ENCODE measurements around the gene SEZ6.
A peak's percentile ranks its signal among the peaks of the same experiment; 100 is the strongest.
"Not testable (repeated sequence)": the region's sequence is repeated elsewhere in the genome, so short reads cannot be mapped to it uniquely, and the experiment has no call there.

SEZ6 gene

DNA sequence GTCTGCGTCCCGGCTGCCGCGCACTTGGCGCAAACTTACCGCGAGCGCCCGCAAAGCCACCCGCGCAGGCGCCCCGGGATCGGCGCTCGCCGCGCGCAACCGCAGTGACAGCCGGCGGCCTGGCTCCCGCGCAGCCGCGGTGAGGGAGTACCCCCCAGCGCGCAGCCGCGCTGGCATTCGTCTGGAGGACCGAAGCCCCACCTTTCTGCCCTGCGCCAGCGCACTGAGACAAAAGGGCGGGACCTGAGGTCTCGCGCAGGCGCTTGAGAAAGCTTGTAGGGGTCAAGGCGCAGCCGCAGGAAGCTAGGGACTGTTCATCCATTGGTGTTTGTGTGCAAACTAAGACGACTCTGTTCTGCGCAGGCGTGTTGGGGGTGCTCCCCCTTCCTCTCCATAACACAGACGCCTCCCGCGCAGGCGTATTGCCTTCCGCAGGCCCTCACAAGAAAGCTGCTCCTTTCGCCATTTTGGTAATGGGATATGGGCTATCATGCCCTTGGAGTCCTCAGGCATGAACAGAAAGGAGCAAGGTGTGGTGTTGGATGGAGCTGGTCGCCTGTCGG lies 54.3 kb downstream of the SEZ6 start, which contains the start of gene PHF12:
PHF12 (minus strand) TSS at position 91 of the 563 bp plus-strand sequence. CDS start 558 bp downstream, outside the sequence.
- DNase-seq: peak; percentile 98

DNA sequence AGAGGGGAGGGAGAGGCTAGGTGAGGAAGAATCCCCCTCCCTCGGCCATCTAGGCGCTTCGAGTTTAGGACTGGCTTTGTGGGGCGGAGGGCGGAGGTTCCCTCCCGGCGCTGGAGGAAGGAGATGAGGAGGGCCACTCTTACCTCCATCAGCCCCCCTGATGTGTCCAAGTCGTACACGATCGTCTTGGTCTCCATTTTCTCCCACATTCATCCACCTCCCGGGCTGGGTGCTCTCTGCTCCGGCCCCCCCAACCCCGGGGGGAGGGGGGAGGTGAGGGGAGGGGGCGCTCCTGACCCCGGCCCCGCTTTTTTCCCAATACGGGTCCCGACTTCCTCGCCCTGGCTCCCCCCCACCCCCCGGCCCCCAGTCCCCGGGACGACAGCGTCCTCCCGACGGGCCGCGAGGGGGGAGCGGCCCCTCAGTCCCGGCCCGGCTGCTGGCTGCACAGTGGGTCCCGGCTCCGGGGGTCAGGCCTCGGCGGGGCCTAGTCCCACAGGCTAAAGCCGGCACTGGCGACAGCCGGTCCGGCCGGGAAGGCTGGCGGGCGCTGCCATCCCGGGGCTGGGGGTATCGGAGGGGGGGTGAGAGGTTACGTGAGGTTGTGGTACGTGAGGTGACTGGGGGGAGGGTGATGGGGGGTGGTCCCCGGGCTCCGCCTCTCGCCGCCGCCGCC lies 54.9 kb downstream of the SEZ6 start:
- no peak for DNase-seq

DNA sequence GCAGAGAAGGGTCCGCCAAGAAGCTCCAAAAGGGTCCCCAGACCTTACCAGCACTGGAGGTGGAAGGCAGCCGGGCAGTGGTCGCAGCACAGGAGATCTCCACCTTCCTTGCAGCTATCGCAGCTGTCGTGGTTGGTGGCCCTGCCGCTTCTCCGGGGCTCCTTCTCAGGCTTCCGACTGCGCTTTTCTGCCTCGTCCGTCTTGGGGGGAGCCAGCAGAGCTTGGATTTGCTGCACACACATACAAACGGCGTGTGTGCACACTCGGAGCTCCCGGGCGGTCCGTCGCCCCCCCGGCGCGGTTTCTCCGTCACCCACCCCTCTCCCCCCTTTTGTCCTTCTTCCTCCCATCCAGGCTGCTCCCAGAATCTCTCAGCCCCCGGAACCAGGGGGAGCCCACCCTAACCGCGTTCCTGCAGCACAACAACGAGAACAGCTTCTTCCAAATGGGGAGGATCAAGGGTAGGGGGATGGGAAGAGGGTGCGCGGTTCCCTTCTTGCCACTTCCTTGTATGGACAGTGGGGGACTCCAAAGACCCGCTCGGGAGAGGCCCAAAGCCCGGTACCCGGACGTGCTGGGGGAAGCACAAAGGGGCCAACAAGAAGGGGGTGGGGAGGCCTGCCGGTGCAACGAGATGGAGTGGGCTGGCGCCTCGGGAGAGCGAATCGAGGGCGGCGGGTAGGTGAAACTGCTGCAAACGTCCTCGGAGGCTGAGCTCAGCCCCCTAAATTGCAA lies 55.6 kb downstream of the SEZ6 start:
- DNase-seq: no peak

DNA sequence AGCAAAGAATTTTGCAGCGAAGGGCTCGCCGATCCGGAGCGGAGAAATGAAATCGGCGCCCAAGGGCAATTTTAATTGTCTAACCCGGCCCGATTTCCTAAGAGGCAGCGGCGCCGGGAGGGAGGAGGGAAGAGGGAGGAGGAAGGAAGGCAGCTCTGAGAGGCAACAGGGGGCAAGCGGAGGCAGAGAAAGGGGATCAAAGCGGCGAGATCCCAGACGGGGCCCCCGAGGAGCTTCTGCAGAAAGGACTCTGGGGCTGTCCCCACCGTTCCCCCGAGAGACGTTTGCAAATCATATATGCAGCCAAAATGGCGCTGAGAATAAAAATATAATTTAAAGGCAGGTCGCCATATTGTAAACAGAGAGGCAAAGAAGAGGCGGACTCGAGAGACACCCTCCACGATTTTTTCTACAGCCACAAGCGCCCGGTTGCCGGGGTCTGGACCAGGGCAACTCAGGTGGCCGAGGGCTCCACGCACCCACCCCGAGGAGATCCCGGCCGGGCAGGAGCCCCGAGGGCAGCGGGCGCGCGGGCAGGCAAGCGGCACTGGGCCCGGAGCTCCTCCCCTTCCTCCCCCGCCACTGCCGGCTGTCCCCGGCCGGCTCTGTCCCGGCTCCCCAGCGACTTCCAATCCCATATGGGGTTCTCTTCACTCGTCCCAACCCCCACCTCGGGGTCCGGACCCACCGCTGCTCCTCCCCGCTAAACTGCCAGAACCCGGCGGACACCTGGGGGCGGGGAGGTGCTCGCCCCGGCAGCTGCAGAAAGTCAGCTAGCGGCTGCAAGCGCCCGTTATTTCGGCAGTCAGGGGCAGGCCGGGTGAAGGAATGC lies 56.4 kb downstream of the SEZ6 start:
- no peak for DNase-seq

DNA sequence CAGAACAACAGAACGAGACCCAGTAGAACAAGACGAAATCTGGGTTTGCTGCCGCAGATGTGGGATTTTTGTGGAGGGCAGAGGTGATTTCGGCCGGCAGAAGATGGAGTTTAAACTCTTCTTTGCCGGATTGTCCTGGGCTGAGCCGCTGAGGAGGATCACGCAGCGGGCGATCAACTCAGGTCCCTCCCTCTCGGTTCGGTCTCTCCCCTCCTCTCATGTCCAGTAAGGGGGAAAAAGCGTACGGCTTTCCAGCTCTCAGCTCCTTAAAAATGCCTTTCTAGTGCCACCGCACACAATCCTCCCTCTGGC lies 57.0 kb downstream of the SEZ6 start:
- no peak for DNase-seq

DNA sequence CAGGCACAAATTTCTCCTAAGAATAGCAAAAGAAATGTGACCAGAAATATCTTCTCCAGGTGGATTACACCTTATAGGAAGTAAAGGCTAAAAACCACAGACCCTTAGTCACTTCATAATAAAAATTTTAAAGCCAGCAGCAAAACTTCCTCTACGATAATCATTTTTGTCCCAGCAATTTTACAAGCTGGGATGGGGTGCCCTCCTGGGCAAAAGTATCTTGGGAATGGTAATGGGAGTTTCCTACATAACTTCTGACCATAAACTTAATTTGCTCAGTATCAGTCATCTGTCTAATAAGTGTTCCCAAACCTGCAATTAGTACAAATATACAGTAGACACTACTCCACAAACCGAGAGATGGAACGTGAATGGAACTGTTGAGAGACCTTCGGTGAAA lies 57.5 kb downstream of the SEZ6 start:
- no peak for DNase-seq

DNA sequence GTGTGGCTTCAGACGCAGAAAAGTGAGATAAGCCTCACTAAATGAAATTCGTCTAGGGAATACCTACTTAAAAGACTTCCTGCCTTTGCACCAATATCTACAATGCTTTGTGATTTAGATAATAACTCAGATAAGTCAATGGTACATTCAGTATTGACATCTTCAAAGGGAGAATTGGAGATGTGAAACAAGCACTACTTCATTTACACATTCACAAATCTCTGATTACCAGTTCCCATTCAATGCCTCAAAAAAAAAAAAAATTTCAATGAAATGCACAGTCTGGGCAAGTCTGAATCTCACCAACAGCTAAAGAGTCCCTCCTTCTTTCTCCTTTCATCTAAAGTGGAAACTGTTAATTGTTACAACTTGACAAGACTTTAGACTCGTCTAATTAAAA lies 58.2 kb downstream of the SEZ6 start:
- no peak for DNase-seq

DNA sequence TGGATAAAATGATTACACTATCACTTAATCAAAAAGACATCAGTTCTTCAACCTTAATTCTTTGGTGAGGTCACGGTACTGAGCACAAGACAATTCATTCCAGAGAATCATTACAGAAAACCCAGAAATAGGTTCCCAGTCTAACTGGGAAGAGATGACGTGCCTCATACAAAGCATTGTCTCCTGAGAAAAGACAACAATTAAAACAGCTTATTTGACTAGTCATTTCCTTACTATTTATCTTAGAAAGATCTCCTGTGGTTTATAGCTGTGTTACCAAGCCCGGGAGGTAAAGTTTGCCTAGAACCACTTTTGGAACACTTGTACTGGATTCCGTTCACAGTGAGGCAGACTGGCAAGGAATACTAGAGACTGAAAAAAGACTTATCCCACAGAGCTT lies 59.6 kb downstream of the SEZ6 start:
- no peak for DNase-seq

DNA sequence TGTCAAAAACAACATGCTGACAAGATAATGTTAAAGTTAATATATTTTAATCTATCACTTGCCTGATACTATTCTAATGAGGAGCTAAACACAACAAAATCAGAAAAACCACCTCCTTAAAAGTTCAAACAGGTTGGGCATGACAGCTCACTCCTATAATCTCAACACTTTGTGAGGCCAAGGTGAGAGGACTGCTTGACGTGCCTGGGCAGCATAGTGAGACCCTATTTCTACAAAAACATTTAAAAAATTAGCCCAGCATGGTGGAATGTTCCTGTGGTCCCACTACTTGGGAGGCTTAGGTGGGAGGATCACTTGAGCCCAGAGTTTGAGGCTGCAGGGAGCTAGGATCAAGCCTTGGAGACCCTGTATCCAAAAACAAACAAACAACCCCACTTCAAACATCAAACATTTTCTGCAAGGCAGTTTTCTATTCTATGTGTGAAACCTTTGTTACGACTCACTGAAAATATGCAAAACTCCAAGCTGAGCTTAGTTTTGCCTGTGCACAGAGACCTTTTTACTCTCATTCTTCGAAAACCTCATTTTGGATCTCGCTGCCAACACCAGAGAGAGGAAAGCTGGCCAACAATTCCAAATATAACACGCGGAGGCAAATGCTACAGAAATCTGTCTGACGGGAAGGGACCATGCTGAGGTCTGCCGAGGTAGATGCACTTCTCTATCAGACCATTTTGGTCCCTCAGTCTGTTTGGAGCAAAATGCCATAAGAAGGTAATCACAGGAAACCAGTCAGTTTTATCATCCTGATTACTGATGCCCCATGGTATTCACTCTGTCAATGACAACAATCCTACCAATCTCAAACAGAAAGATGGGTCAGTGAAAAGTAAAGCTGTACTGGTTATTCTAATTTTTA lies 60.7 kb downstream of the SEZ6 start:
- no peak for DNase-seq

DNA sequence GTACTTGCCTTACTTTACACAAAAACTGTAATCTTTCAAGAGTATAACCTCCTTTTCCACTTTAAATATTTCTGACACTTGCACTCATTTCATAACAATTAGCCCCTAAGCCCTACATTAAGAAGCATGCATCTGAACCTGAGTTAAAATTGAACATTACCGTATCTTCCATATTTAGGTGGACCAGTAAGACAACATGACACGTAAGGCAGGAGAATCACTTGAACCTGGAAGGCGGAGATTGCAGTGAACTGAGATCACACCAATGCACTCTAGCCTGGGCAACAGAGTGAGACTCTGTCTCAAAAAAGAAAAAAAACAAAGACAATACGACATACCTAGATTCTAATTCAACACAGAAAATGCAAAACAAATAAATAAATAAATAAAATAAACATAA lies 61.5 kb downstream of the SEZ6 start:
- DNase-seq: no peak

DNA sequence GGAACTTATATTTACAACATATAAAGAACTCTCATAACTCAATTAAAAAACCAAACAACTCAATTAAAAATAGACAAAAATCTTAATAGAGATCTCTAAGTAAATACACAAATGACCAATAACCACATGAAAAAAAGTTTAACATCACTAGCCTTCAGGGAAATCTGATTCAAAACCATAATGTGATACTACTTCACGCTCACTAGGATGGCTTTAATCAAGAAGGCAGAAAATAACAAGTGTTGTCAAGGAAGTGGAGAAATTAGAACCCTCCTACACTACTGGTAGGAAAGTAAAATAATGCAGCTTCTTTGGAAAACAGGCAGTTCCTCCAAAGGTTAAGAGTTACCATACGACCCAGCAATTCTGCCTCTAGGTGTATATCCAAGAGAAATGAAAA lies 62.9 kb downstream of the SEZ6 start:
- DNase-seq: no peak

DNA sequence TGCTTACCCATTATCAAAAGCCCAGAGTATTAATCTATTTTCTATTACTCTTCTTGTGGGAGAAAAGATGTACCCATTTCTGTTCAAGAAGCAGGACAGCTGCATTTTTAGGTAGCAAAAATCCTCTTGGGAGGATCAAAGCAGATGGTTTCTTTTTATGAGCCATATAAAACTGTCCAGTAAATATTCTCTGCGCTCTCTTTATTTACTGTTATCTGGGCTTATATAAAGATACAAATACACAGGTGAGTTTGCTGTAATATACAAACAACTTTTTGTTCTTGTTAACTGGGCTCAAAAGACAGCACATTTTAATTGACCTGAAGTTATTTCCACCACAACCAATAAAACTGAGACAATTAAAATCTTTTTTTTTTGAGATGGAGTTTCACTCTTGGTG lies 64.6 kb downstream of the SEZ6 start:
- DNase-seq: no peak

DNA sequence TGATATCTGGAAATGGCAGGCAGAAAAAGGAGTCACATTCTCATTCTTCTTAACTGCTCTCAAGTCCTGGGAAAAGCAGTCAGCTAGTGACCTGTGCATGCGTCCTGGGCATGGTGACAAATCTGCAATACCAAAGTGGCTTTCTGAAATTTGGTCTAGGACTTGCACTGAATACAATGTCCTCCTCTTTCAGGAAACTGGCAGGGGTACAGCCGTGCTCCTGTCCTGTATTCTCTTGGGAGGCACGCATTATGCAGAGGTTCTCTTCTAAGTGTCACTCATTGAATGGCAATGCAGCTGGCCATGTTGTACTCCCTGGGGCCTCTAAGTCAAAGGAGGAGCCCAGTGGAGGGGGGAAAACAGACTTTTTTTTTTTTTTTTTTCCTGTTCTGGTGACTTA lies 65.2 kb downstream of the SEZ6 start:
- DNase-seq: no peak

DNA sequence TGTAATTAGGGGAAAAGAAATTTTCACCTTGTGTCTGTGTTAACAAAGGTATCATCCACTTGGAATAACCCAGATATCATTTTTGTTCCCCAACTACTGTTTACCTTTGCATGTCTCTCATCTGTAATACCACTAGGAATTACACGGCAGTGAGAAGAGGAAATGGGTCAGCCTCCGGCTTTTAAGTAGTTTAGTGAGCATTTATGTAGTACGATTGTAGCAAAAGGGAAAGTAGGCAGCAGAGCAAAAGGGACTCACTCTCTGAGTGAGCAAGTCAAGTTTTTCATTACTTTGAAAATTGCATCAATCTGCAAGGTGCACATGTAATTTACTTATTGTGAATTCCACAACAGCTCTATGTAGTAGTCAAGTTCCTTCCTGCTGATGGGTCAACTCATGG lies 65.7 kb downstream of the SEZ6 start:
- no peak for DNase-seq

DNA sequence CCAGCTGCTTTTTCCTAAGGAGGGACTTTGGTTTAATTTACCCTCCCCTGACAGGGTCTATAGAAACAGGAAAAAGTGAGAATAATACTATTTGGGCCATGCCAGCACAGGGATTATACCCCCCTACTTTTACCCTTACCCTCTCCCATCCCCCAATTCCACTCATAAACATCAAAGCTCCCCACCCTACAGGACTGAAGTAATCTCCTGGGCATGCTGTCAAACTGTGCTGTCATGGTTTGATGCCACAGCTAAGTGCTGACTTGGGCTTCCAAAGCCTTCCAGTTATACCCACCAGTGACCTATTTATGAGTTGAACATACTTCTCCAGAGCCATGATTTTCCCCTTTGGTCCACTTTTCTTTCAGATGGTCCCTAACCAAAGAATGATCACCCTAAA lies 67.3 kb downstream of the SEZ6 start:
- no peak for DNase-seq

DNA sequence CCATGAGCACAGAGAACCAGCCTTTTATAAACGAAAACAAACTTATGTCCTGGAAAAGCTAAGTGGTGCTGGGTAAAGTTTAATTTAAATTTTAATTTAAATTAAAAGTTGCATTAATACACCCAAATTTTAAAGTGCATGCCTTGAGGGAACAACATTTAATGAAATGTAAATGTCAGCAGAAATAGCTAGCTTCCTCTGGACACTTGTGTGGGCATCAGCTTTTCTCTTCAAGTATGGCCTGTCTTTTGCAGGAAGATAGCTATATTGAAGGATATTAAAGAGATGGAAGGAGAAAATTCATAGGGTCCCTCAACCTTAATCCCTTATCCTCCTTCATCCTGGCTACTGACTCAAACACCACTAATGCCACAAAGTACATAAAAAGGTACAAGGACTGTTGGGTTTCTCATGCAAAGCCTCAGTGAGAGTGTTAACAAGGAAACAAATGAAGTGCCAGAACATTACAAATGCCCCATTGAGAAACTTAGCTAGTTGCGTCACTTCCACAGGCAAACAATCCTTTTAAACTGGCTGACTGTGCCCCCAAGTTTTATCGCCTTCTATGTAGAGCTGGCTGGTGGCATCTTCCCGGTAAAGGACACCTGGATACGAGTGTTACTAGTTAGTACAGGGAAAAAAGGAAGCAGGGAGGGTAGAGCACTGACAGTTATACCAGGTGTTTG lies 68.6 kb downstream of the SEZ6 start:
- no peak for DNase-seq

DNA sequence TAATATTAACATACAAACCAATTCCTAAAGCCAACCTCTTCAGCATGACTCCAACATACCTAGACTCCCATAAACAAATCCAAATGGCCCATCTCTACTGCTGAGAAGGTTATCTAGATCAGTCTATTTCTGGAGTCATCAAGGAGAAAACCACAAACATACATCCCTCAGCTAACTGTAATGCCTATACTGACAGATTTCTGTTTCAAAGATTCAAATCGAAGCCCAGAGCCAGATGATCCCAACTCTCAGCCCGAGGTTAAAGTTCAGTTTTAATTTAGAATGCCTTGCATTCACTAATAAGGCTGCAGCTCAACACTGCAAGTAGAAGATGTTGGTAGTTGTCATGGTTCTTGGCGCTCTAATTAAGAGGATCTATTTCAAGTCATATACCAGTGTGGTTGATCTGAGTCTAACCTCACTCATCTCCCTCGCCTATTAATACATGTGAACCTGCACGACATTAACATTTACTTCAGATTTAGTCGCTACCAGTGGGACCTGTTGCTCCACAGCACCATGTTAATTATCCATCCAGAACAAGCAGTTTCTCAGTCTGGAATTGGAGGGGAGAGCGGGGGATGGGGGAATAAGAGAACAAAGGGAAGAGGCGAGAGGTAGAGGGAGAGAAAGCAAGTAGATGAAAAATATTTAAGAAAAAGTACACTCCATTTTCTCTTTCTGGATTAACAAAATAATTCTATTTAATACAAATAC lies 69.9 kb downstream of the SEZ6 start:
- no peak for DNase-seq

DNA sequence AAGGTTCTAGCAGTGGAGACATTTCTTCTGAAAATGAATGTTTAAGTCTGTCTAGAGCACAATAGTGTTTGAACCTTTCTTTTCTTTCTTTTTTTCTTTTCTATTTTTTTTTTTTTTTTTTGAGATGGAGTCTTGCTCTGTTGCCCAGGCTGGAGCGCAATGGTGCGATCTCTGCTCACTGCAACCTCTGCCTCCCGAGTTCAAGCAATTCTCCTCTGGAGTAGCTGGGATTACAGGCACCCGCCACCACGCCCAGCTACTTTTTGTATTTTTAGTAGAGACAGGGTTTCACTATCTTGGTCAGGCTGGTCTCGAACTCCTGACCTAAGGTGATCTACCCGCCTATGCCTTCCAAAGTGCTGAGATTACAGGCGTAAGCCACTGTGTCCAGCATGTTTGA lies 71.3 kb downstream of the SEZ6 start:
- not testable (repeated sequence) for DNase-seq

DNA sequence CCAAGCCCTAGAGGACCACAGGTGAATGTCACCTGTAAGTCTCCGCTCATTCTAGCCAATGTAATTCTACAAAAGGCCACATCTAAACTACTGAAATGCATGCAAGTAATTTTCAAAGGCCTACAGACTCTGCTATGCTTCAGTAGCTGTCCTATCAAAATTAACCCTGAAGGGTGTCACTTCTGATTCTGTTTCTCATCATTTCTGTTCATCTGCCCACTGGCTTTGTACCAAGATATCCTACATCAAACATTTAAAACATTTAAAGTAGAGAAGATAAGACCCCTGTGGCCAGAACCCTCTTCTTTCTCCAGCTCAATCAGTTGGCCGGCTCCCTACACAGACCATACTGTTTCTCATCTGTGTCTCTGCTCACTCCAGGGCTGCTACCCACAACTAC lies 76.0 kb downstream of the SEZ6 start:
- no peak for DNase-seq

DNA sequence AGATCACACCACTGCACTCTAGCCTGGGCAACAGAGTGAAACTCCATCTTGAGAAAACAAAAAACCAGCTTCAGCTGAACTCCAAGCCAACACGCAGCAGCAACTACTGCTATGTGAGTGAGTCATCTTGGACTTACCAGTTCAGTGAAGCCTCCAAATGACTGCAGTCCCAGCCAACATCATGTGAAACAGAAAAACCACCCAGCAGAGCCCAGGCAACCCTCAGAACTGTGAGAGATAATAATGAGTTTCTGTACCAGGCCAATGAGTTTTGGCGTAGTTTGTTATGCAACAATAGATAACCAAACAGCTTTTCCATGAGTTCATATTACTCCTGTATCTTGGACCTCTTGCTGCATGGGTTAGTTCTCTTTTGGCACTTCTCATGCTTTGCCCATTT lies 77.8 kb downstream of the SEZ6 start:
- no peak for DNase-seq

DNA sequence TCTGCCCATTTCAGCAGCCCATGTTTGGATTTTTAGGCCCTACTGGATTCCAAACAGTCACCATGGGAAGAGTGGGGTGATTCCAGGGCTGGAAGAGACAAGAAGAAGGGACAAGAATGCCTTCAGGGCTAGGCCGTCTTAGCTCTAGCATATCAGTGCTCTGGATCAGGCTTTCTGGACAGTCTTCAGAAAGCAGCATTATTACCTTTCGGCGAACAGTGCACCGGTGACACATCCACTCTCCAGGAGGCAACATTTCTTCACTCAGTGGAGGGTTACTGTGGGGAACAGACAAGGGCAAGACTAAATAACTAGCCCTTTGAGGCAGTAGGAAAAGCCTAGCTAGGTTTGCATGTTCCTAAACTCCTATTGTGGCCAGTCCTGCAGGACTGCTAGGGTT lies 79.0 kb downstream of the SEZ6 start:
- no peak for DNase-seq
